GM11168 (cell line): Measurements from ENCODE around the gene SHISAL1.
"Not testable (repeated sequence)": the region's sequence is repeated elsewhere in the genome, so short reads cannot be mapped to it uniquely, and the experiment has no call there.

Experiments used
- in situ Hi-C: fragments of 300-500 bp; cut with MboI; formaldehyde crosslinking; loops from one replicate; pipeline ENCODE4 v1.12.0; 2022; ENCODE audit warnings: low sequenced_read_pairs; ENCODE audit not compliant: unreplicated experiment

Gene SHISAL1

GRCh38 chr22:44245438-44245837 lies 67.3 kb downstream of the SHISAL1 start:
- in situ Hi-C loops, result no loop called here

- in situ Hi-C loops, result no loop called here
Measured at GRCh38 chr22:44244265-44244822, 68.4 kb downstream of the SHISAL1 start.

GRCh38 chr22:44243761-44244160 lies 69.0 kb downstream of the SHISAL1 start:
- in situ Hi-C loops, result no loop called here

GRCh38 chr22:44242946-44243724 lies 69.6 kb downstream of the SHISAL1 start:
- in situ Hi-C loops, result no loop called here

GRCh38 chr22:44241121-44241520 lies 71.6 kb downstream of the SHISAL1 start:
- in situ Hi-C loops, result not testable (repeated sequence)

- in situ Hi-C loops, result no loop called here
Measured at GRCh38 chr22:44237290-44237689, 75.5 kb downstream of the SHISAL1 start.

GRCh38 chr22:44234372-44234771 lies 78.4 kb downstream of the SHISAL1 start:
- in situ Hi-C loops, result not testable (repeated sequence)

- in situ Hi-C loops, result no loop called here
Measured at GRCh38 chr22:44231233-44231632, 81.5 kb downstream of the SHISAL1 start.

- in situ Hi-C loops, result no loop called here
Measured at GRCh38 chr22:44229809-44230208, 82.9 kb downstream of the SHISAL1 start.

- in situ Hi-C loops, result no loop called here
Measured at GRCh38 chr22:44229331-44229730, 83.4 kb downstream of the SHISAL1 start.

- in situ Hi-C loops, result no loop called here
Measured at GRCh38 chr22:44225812-44226211, 86.9 kb downstream of the SHISAL1 start.

GRCh38 chr22:44225091-44225689 lies 87.6 kb downstream of the SHISAL1 start:
- in situ Hi-C loops, result no loop called here

GRCh38 chr22:44224166-44224565 lies 88.6 kb downstream of the SHISAL1 start:
- in situ Hi-C loops, result no loop called here

- in situ Hi-C loops, result no loop called here
Measured at GRCh38 chr22:44221710-44222475, 90.9 kb downstream of the SHISAL1 start.

- in situ Hi-C loops, result no loop called here
Measured at GRCh38 chr22:44220727-44221680, 91.7 kb downstream of the SHISAL1 start.

- in situ Hi-C loops, result no loop called here
Measured at GRCh38 chr22:44219101-44219870, 93.5 kb downstream of the SHISAL1 start.

GRCh38 chr22:44218071-44218470 lies 94.7 kb downstream of the SHISAL1 start:
- in situ Hi-C loops, result no loop called here

GRCh38 chr22:44217346-44217745 lies 95.4 kb downstream of the SHISAL1 start:
- in situ Hi-C loops, result no loop called here

- in situ Hi-C loops, result no loop called here
Measured at GRCh38 chr22:44215287-44215686, 97.5 kb downstream of the SHISAL1 start.
